Caco-2 (cell line): Measurements from ENCODE around the gene MTFMT. TPM values are rescaled to one million over a fixed set of nuclear protein-coding genes. Genes with fewer than 3 reads are reported as not detected.

ENCODE experiments used
- BruUV-seq: library from RNA; stranded (reverse); fragments of 400-500 nt; replicated peaks from 2 replicates; lab custom pipeline; 2021; lab: Mats Ljungman, UMichigan
- CTCF ChIA-PET: fragments of 300-600 bp; sonication (Branson Sonifier 250); formaldehyde crosslinking; loops from one replicate; lab custom pipeline; 2022; ENCODE audit warnings: antibody characterized with exemption; lab: Charles Lee
- POLR2A ChIA-PET: fragments of 300-600 bp; sonication (Branson Sonifier 250); formaldehyde crosslinking; loops from one replicate; lab custom pipeline; 2022; ENCODE audit warnings: antibody characterized with exemption; lab: Charles Lee
- DNase-seq, 2 experiments: peaks; one replicate each; pipeline versions ENCODE4 v3.0.0 to v3.0.0-alpha.2; 2020 to 2022
- H3K27me3 ChIP-seq: replicated peaks from 2 replicates; pipeline ENCODE4 v1.6.0; 2011; ENCODE audit warnings: low read length; ENCODE audit not compliant: control insufficient read depth, insufficient read depth
- H3K36me3 ChIP-seq: 2 replicates; pipeline ENCODE4 v1.5.1; 2011; ENCODE audit warnings: low read length; ENCODE audit not compliant: control insufficient read depth, insufficient read depth
- H3K4me1 ChIP-seq: fragments of 250-450 bp; sonication (Bioruptor Pico); 2 replicates; pipeline ENCODE4 v1.5.1; 2020; ENCODE audit warnings: mild to moderate bottlenecking
- H3K4me3 ChIP-seq: 2 replicates; pipeline ENCODE4 v1.5.1; 2011; ENCODE audit warnings: low read depth, mild to moderate bottlenecking, control low read depth, low read length
- H3K9me3 ChIP-seq: fragments of 250-450 bp; sonication (Bioruptor Pico); 2 replicates; pipeline ENCODE4 v1.5.1; 2020; ENCODE audit warnings: mild to moderate bottlenecking, moderate library complexity
- H3K27ac Mint-ChIP-seq: one replicate; pipeline ENCODE4 v1.8.0; 2022; ENCODE audit warnings: mixed read lengths; ENCODE audit not compliant: unreplicated experiment
- H3K27me3 Mint-ChIP-seq: one replicate; pipeline ENCODE4 v1.8.0; 2022; ENCODE audit warnings: mixed read lengths; ENCODE audit not compliant: insufficient read depth, unreplicated experiment
- H3K36me3 Mint-ChIP-seq: one replicate; pipeline ENCODE4 v1.8.0; 2022; ENCODE audit warnings: mild to moderate bottlenecking, mixed read lengths; ENCODE audit not compliant: insufficient read depth, unreplicated experiment
- H3K4me1 Mint-ChIP-seq: one replicate; pipeline ENCODE4 v1.8.0; 2022; ENCODE audit warnings: low read depth, mixed read lengths; ENCODE audit not compliant: unreplicated experiment
- H3K4me3 Mint-ChIP-seq: one replicate; pipeline ENCODE4 v1.8.0; 2022; ENCODE audit warnings: mild to moderate bottlenecking, moderate library complexity, mixed read lengths; ENCODE audit not compliant: unreplicated experiment
- H3K9me3 Mint-ChIP-seq: one replicate; pipeline ENCODE4 v1.8.0; 2022; ENCODE audit warnings: mixed read lengths; ENCODE audit not compliant: unreplicated experiment
- CTCF ChIP-seq, 2 experiments: fragments of 200-600 bp in 1 of 2; IDR thresholded peaks; 1 replicate in 1 of 2; 2 replicates in 1 of 2; pipeline versions ENCODE4 v1.5.1 to v1.8.0; 2011 to 2022; ENCODE audit warnings: antibody characterized with exemption in 1 of 2, control low read depth in 1 of 2, inconsistent platforms in 1 of 2, low read depth in 1 of 2, low read length in 1 of 2, mild to moderate bottlenecking in 1 of 2, moderate library complexity in 1 of 2; ENCODE audit not compliant: insufficient read depth in 1 of 2, severe bottlenecking in 1 of 2, unreplicated experiment in 1 of 2
- intact Hi-C: fragments of 100-400 bp; cut with micrococcal nuclease; formaldehyde crosslinking; loops from one replicate; pipeline ENCODE4 v1.10.0; 2022; ENCODE audit not compliant: unreplicated experiment
- total RNA-seq: library from RNA; stranded (reverse); gene quantifications from 2 replicates; pipeline ENCODE4 v1.2.3, GENCODE V29; 2022

The MTFMT gene
- total RNA-seq, 1 experiment from 2014 or later: 24.7 TPM

GRCh38 chr15:64960153-64960552 lies 69.3 kb downstream of the MTFMT start:
- Histone ChIP-seq H3K36me3 (0 out of 2 replicates have a peak, but pooled peaks cover 2% of the 10 kb centered on the region), H3K4me3 (no peak overlapping the region), H3K4me1 (no peaks in the 10 kb centered on the region), H3K27me3 (no peaks in the 10 kb centered on the region), H3K9me3 (no peaks in the 10 kb centered on the region)
- H3K36me3 Mint-ChIP-seq: peaks cover 49% of the 10 kb centered on the region
- intact Hi-C loops: no loop called here
- POLR2A ChIA-PET: no interaction called here
- no peak overlapping the region for H3K4me3 Mint-ChIP-seq
- H3K27ac Mint-ChIP-seq: no peak overlapping the region
- H3K4me1 Mint-ChIP-seq: no peaks in the 10 kb centered on the region
- BruUV-seq: no TSS peak
- no peak for TF ChIP-seq CTCF (IDR thresholded peaks at IDR 0.05; ENCODE audit: insufficient read depth in 1 of 2, low read depth in 1 of 2, low read length in 1 of 2, severe bottlenecking in 1 of 2, unreplicated experiment in 1 of 2)
- DNase-seq: no peak
- CTCF ChIA-PET: no interaction called here
- no peaks in the 10 kb centered on the region for H3K27me3 Mint-ChIP-seq
- H3K9me3 Mint-ChIP-seq: peaks cover 2% of the 10 kb centered on the region

GRCh38 chr15:64959128-64959527 lies 70.3 kb downstream of the MTFMT start:
- CTCF ChIA-PET: no interaction called here
- H3K4me1 Mint-ChIP-seq: no peaks in the 10 kb centered on the region
- no peak for TF ChIP-seq CTCF (IDR thresholded peaks at IDR 0.05; ENCODE audit: insufficient read depth in 1 of 2, low read depth in 1 of 2, low read length in 1 of 2, severe bottlenecking in 1 of 2, unreplicated experiment in 1 of 2)
- DNase-seq: no peak
- no peaks in the 10 kb centered on the region for H3K9me3 ChIP-seq
- intact Hi-C loops: no loop called here
- peaks cover 45% of the 10 kb centered on the region for H3K36me3 Mint-ChIP-seq
- no peaks in the 10 kb centered on the region for H3K27me3 Mint-ChIP-seq
- no peaks in the 10 kb centered on the region for H3K4me1 ChIP-seq
- no peak overlapping the region for H3K27ac Mint-ChIP-seq
- POLR2A ChIA-PET: no interaction called here
- peaks cover 12% of the 10 kb centered on the region for H3K9me3 Mint-ChIP-seq
- 0 out of 2 replicates have a peak, but pooled peaks cover 2% of the 10 kb centered on the region for H3K36me3 ChIP-seq
- no peak overlapping the region for H3K4me3 Mint-ChIP-seq
- no peaks in the 10 kb centered on the region for H3K27me3 ChIP-seq
- no peak overlapping the region for H3K4me3 ChIP-seq
- BruUV-seq: no TSS peak

GRCh38 chr15:64954395-64954794 lies 75.0 kb downstream of the MTFMT start:
- peaks cover 21% of the 10 kb centered on the region for H3K36me3 Mint-ChIP-seq

More at GRCh38 chr15:64954395-64954794, 75.0 kb downstream of the MTFMT start:
- ChIA-PET CTCF (no interaction called here), POLR2A (no interaction called here)
- Mint-ChIP-seq H3K4me1 (peaks cover 24% of the 10 kb centered on the region), H3K27me3 (no peaks in the 10 kb centered on the region), H3K4me3 (no peak overlapping the region), H3K27ac (peak overlapping the region; percentile 20), H3K9me3 (peaks cover 44% of the 10 kb centered on the region)
- no peaks in the 10 kb centered on the region for H3K27me3 ChIP-seq
- no peaks in the 10 kb centered on the region for H3K4me1 ChIP-seq
- TF ChIP-seq CTCF (IDR thresholded peaks at IDR 0.05; ENCODE audit: insufficient read depth in 1 of 2, low read depth in 1 of 2, low read length in 1 of 2, severe bottlenecking in 1 of 2, unreplicated experiment in 1 of 2): no peak
- no peak for DNase-seq
- H3K36me3 ChIP-seq: no peaks in the 10 kb centered on the region
- H3K9me3 ChIP-seq: no peaks in the 10 kb centered on the region
- BruUV-seq: no TSS peak
- intact Hi-C loops: no loop called here
- H3K4me3 ChIP-seq: no peak overlapping the region
